Peyer's patch (tissue), 4 donors: ENCODE data around the gene AUTS2.

ENCODE experiments used
- POLR2A ChIP-seq, 2 donors: fragments of 450-650 bp; IDR thresholded peaks; one replicate each; pipeline ENCODE4 v1.5.1; 2017; ENCODE audit warnings: antibody characterized with exemption in 2 of 2, mild to moderate bottlenecking in 2 of 2, moderate library complexity in 2 of 2
- TF ChIP-seq, protein P1 (sequence below), 6 experiments: fragments of 450-650 bp in 4 of 6; fragments of 200-600 bp in 2 of 6; sonication (generic) in 1 of 6; IDR thresholded peaks; one replicate each; pipeline ENCODE4 v1.5.1; 2017 to 2019; ENCODE audit warnings: antibody characterized with exemption in 6 of 6, mild to moderate bottlenecking in 3 of 6, moderate library complexity in 1 of 6

- TF ChIP-seq, protein P1, sequence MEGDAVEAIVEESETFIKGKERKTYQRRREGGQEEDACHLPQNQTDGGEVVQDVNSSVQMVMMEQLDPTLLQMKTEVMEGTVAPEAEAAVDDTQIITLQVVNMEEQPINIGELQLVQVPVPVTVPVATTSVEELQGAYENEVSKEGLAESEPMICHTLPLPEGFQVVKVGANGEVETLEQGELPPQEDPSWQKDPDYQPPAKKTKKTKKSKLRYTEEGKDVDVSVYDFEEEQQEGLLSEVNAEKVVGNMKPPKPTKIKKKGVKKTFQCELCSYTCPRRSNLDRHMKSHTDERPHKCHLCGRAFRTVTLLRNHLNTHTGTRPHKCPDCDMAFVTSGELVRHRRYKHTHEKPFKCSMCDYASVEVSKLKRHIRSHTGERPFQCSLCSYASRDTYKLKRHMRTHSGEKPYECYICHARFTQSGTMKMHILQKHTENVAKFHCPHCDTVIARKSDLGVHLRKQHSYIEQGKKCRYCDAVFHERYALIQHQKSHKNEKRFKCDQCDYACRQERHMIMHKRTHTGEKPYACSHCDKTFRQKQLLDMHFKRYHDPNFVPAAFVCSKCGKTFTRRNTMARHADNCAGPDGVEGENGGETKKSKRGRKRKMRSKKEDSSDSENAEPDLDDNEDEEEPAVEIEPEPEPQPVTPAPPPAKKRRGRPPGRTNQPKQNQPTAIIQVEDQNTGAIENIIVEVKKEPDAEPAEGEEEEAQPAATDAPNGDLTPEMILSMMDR (IDR thresholded peaks at IDR 0.05), result no peak
- TF ChIP-seq POLR2A (IDR thresholded peaks at IDR 0.05), result no peak
Measured at GRCh38 chr7:69603351-69603750, 5.1 kb downstream of the AUTS2 start.
